BJ (cell line): Measurements from ENCODE around the gene UNC45B. TPM values are rescaled to one million over a fixed set of nuclear protein-coding genes. Genes with fewer than 3 reads are reported as not detected.
A peak's percentile ranks its signal among the peaks of the same experiment; 100 is the strongest.

Experiments
- CTCF ChIA-PET: fragments of 350-600 bp; formaldehyde crosslinking; extraction: SDS; loops from one replicate; lab custom pipeline; 2021; ENCODE audit warnings: antibody characterized with exemption, inconsistent platforms; lab: Yijun Ruan, JAX
- POLR2A ChIA-PET: fragments of 300-600 bp; sonication (Branson Sonifier 250); formaldehyde crosslinking; extraction: SDS; loops from one replicate; lab custom pipeline; 2021; ENCODE audit warnings: antibody characterized with exemption; lab: Charles Lee
- DNase-seq: peaks from one replicate; pipeline ENCODE4 v3.0.0-alpha.2; 2011; ENCODE audit warnings: low read depth
- H3K27me3 ChIP-seq: 2 replicates; pipeline ENCODE4 v1.6.0; 2011; ENCODE audit warnings: low read length; ENCODE audit not compliant: control insufficient read depth, insufficient read depth
- H3K36me3 ChIP-seq: 2 replicates; pipeline ENCODE4 v1.5.1; 2011; ENCODE audit warnings: low read length; ENCODE audit not compliant: control insufficient read depth, insufficient read depth
- H3K4me3 ChIP-seq: 2 replicates; pipeline ENCODE4 v1.5.1; 2011; ENCODE audit warnings: low read depth, mild to moderate bottlenecking, control low read depth, low read length
- CTCF ChIP-seq: IDR thresholded peaks from 2 replicates; pipeline ENCODE4 v1.5.1; 2011; ENCODE audit warnings: low read depth, mild to moderate bottlenecking, control low read depth, inconsistent platforms, low read length, moderate library complexity; ENCODE audit not compliant: insufficient read depth
- polyA plus RNA-seq: library from polyadenylated mRNA; depleted of rRNA; stranded (reverse); fragments of >200 nt; gene quantifications from 2 replicates; pipeline ENCODE4 v1.2.3, GENCODE V29; 2011

UNC45B gene
- polyA plus RNA-seq, 1 experiment, result not detected

GRCh38 chr17:35121315-35121714, 26.3 kb upstream of the UNC45B start, which contains the start of gene FNDC8:
TSS of gene FNDC8 (plus strand) at chr17:35121615. CDS start at chr17:35121694, 79 bp downstream.
- ChIA-PET POLR2A (no interaction called here), CTCF (interaction anchor here (2.3 to 7.4 kb wide), 3 partner anchors 16 to 578 kb away, joined by 11 to 90 read pairs (median 31); no protein-coding TSS in a partner anchor)
- Histone ChIP-seq H3K36me3 (no peaks in the 10 kb centered on the region), H3K27me3 (no peaks in the 10 kb centered on the region), H3K4me3 (no peak within 1 kb of the TSS)
- DNase-seq, result no peak
- no peak for TF ChIP-seq CTCF

GRCh38 chr17:35127751-35128514, 19.7 kb upstream of the UNC45B start:
- ChIA-PET CTCF (interaction anchor here (0.9 to 3.1 kb wide), 5 partner anchors 8 to 585 kb away, joined by 3 to 27 read pairs (median 3); partner anchors contain the start of gene RAD51D), POLR2A (no interaction called here)

GRCh38 chr17:35129154-35129972, 18.3 kb upstream of the UNC45B start:
- peaks cover 13% of the 10 kb centered on the region for H3K36me3 ChIP-seq
- no peak for DNase-seq
- ChIA-PET CTCF (interaction anchor here (1.3 to 3.1 kb wide), 3 partner anchors 10 to 587 kb away, joined by 3 to 27 read pairs (median 6); partner anchors contain the start of gene RAD51D), POLR2A (no interaction called here)
- H3K4me3 ChIP-seq, result no peak overlapping the region
- no peaks in the 10 kb centered on the region for H3K27me3 ChIP-seq
- TF ChIP-seq CTCF, result no peak

More at GRCh38 chr17:35127751-35128514, 19.7 kb upstream of the UNC45B start:
- Histone ChIP-seq H3K27me3 (no peaks in the 10 kb centered on the region), H3K36me3 (peaks cover 5% of the 10 kb centered on the region), H3K4me3 (no peak overlapping the region)
- TF ChIP-seq CTCF, result no peak
- peak; percentile 78 for DNase-seq

- POLR2A ChIA-PET, result no interaction called here
- TF ChIP-seq CTCF, result no peak
- H3K36me3 ChIP-seq, result peaks cover 13% of the 10 kb centered on the region
- DNase-seq, result no peak
- H3K4me3 ChIP-seq, result no peak overlapping the region
- CTCF ChIA-PET, result interaction anchor here (1.3 to 3.1 kb wide), 5 partner anchors 11 to 131 kb away, joined by 4 to 27 read pairs (median 6); partner anchors contain the start of genes NLE1 and RAD51D
- no peaks in the 10 kb centered on the region for H3K27me3 ChIP-seq
Observed at GRCh38 chr17:35129973-35130351, 17.7 kb upstream of the UNC45B start.
